GM12878 (cell line): ENCODE measurements around the gene CDC16.

Experiments
- ATF2 ChIP-seq: IDR thresholded peaks from 2 replicates; pipeline ENCODE4 v1.6.1; 2012; ENCODE audit warnings: low read length, inconsistent platforms
- BRCA1 ChIP-seq: IDR thresholded peaks from 2 replicates; pipeline ENCODE4 v1.6.1; 2011; ENCODE audit warnings: low read depth, low read length, improper control_type of control experiment
- CTCF ChIP-seq, 3 experiments: IDR thresholded peaks in 2 of 3; conservative IDR thresholded peaks in 1 of 3; 2 replicates each; pipeline ENCODE4 v1.5.1; 2011; ENCODE audit warnings: low read depth in 3 of 3, low read length in 3 of 3, mild to moderate bottlenecking in 3 of 3, control low read depth in 2 of 3, moderate library complexity in 2 of 3, inconsistent platforms in 1 of 3, mixed read lengths in 1 of 3; ENCODE audit not compliant: control insufficient read depth in 2 of 3, insufficient read depth in 1 of 3; ENCODE audit errors: extremely low read depth in 1 of 3
- ETV6 ChIP-seq, 2 experiments: fragments of 450-650 bp in 1 of 2; IDR thresholded peaks in 1 of 2; conservative IDR thresholded peaks in 1 of 2; 2 replicates each; pipeline ENCODE4 v1.6.1; 2014; ENCODE audit warnings: antibody characterized with exemption in 1 of 2, borderline replicate concordance in 1 of 2, low read depth in 1 of 2, mild to moderate bottlenecking in 1 of 2, moderate library complexity in 1 of 2
- GABPA ChIP-seq: IDR thresholded peaks from 2 replicates; pipeline ENCODE4 v1.6.1; 2014; ENCODE audit warnings: antibody characterized with exemption, low read depth, mild to moderate bottlenecking, inconsistent platforms
- JUND ChIP-seq: IDR thresholded peaks from 2 replicates; pipeline ENCODE4 v1.6.1; 2012; ENCODE audit warnings: low read depth, mild to moderate bottlenecking, low read length, improper control_type of control experiment, moderate library complexity
- KAT2A ChIP-seq: conservative IDR thresholded peaks from 2 replicates; pipeline ENCODE4 v1.6.1; 2011; ENCODE audit warnings: low read depth, low read length; ENCODE audit not compliant: control insufficient read depth
- LARP7 ChIP-seq: fragments of 450-650 bp; IDR thresholded peaks from 2 replicates; pipeline ENCODE4 v1.6.1; 2017; ENCODE audit warnings: mild to moderate bottlenecking
- MXI1 ChIP-seq: fragments of 150-350 bp; IDR thresholded peaks from 2 replicates; pipeline ENCODE4 v1.6.1; 2011; ENCODE audit warnings: low read depth, mild to moderate bottlenecking, inconsistent platforms, low read length, improper control_type of control experiment
- POLR2A ChIP-seq: IDR thresholded peaks from 2 replicates; pipeline ENCODE4 v1.6.1; 2011; ENCODE audit warnings: low read depth, mild to moderate bottlenecking, low read length
- RAD21 ChIP-seq: IDR thresholded peaks from 2 replicates; pipeline ENCODE4 v1.6.1; 2011; ENCODE audit warnings: mild to moderate bottlenecking, low read depth, low read length, moderate library complexity; ENCODE audit not compliant: insufficient read depth
- SMC3 ChIP-seq: IDR thresholded peaks from 2 replicates; pipeline ENCODE4 v1.6.1; 2011; ENCODE audit warnings: low read length, improper control_type of control experiment, borderline replicate concordance
- SREBF2 ChIP-seq: IDR thresholded peaks from 2 replicates; pipeline ENCODE4 v1.6.1; 2012; ENCODE audit warnings: mild to moderate bottlenecking, low read length
- ZNF384 ChIP-seq: IDR thresholded peaks from 2 replicates; pipeline ENCODE4 v1.6.1; 2012; ENCODE audit warnings: low read depth, mild to moderate bottlenecking, low read length, improper control_type of control experiment, borderline replicate concordance

DNA sequence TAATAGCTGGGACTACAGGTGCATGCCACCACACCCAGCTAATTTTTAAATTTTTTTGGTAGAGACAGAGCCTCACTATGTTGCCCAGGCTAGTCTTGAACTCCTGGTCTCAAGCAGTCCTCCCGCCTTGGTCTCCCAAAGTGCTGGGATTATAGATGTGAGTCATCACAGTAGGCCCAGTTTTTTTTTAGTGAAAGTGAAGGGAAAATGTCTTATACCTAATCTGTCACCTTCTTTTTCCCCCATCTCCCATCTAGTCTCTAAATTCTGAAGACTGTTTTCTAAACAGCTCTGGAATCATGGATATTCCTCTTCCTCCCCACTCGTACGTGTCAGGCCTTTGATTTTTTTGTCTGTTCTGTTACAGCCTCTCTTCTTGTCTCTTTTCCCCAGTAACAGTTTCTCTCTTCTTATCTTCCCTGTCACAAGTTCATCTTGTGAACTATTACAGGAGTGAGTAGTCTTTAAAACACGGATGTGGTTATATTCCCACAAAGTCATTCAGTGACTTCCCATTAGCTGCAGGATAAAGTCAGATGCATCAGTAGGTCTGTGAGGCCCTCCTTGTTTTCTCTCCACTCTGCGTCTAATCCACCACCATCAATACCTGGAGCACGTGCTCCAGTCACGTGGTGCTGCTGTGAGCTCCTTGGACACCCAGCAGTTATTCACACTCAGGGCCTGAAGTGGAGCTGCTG, 2.9 kb downstream of the CDC16 start:
- no peak for TF ChIP-seq JUND
- TF ChIP-seq SMC3, result no peak
- TF ChIP-seq ETV6 (conservative IDR thresholded peaks at IDR 0.05 in 1 of 2, IDR thresholded peaks at IDR 0.05 in 1 of 2; ENCODE audit: borderline replicate concordance in 1 of 2, low read depth in 1 of 2), result no peak
- no peak for TF ChIP-seq RAD21
- no peak for TF ChIP-seq ATF2
- no peak for TF ChIP-seq ZNF384
- TF ChIP-seq BRCA1, result no peak
- TF ChIP-seq SREBF2, result no peak
- TF ChIP-seq CTCF (IDR thresholded peaks at IDR 0.05 in 2 of 3, conservative IDR thresholded peaks at IDR 0.05 in 1 of 3; ENCODE audit: control insufficient read depth in 2 of 3, extremely low read depth in 1 of 3, insufficient read depth in 1 of 3, low read depth in 3 of 3, low read length in 3 of 3), result no peak
- no peak for TF ChIP-seq GABPA
- TF ChIP-seq POLR2A, result no peak
- TF ChIP-seq KAT2A, result no peak
- no peak for TF ChIP-seq MXI1
- TF ChIP-seq LARP7, result no peak
